ENCODE data around the gene DERL2. TPM values are rescaled to one million over a fixed set of nuclear protein-coding genes. Genes with fewer than 3 reads are reported as not detected.

DERL2 gene
- total and polyA plus RNA-seq, 2 experiments from 2014 or later: 38.6 to 160 TPM

DNA sequence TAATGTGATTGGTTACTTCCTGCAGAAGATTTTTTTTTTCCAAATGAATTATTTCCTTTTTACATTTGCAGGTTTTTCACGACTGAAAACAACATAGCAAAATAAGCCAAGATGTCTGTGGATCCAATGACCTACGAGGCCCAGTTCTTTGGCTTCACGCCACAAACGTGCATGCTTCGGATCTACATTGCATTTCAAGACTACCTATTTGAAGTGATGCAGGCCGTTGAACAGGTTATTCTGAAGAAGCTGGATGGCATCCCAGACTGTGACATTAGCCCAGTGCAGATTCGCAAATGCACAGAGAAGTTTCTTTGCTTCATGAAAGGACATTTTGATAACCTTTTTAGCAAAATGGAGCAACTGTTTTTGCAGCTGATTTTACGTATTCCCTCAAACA, 2.8 kb upstream of the DERL2 start:
- peaks cover 13% of the 10 kb centered on the region; the same call in 1 of the 2 replicates for H3F3A ChIP-seq (ENCODE audit: insufficient read depth)
- no peak overlapping the region for H2AFZ ChIP-seq
- H3K4me1 ChIP-seq (ENCODE audit: insufficient read depth): peaks cover 11% of the 10 kb centered on the region; the same call in 1 of the 2 replicates
- H3K4me3 ChIP-seq: no peak overlapping the region
- in situ Hi-C loops (cut with MboI): no loop called here
- no peak overlapping the region for H3K4me2 ChIP-seq (ENCODE audit: unreplicated experiment)
- H3K79me2 ChIP-seq (ENCODE audit: insufficient read depth): peaks cover 54% of the 10 kb centered on the region
- peaks cover 25% of the 10 kb centered on the region for H3K36me3 ChIP-seq (ENCODE audit: low read depth)
- TF ChIP-seq EZH2 (IDR thresholded peaks at IDR 0.05; ENCODE audit: insufficient read depth, poor library complexity, severe bottlenecking) (no peak), EZH2phosphoT487 (IDR thresholded peaks at IDR 0.05; ENCODE audit: insufficient read depth, low read depth) (no peak)
- no peaks in the 10 kb centered on the region for H3K27me3 ChIP-seq (replicated peaks; ENCODE audit: insufficient read depth)
- no peaks in the 10 kb centered on the region for H3K9me2 ChIP-seq (ENCODE audit: insufficient read depth)
- WGBS, 2 experiments (ENCODE audit: low coverage in 1 of 2, low lambda C conversion rate in 2 of 2, missing lambda C conversion rate in 2 of 2): 76 to 86% methylated on average over 8 of the region's 8 CpGs
- no peak overlapping the region for H3K27ac ChIP-seq
- no peak overlapping the region for H3K9ac ChIP-seq
- no peaks in the 10 kb centered on the region for H3K9me3 ChIP-seq (ENCODE audit: low read depth)
- no peak for DNase-seq
- no peaks in the 10 kb centered on the region for H4K20me1 ChIP-seq (ENCODE audit: insufficient read depth)

DNA sequence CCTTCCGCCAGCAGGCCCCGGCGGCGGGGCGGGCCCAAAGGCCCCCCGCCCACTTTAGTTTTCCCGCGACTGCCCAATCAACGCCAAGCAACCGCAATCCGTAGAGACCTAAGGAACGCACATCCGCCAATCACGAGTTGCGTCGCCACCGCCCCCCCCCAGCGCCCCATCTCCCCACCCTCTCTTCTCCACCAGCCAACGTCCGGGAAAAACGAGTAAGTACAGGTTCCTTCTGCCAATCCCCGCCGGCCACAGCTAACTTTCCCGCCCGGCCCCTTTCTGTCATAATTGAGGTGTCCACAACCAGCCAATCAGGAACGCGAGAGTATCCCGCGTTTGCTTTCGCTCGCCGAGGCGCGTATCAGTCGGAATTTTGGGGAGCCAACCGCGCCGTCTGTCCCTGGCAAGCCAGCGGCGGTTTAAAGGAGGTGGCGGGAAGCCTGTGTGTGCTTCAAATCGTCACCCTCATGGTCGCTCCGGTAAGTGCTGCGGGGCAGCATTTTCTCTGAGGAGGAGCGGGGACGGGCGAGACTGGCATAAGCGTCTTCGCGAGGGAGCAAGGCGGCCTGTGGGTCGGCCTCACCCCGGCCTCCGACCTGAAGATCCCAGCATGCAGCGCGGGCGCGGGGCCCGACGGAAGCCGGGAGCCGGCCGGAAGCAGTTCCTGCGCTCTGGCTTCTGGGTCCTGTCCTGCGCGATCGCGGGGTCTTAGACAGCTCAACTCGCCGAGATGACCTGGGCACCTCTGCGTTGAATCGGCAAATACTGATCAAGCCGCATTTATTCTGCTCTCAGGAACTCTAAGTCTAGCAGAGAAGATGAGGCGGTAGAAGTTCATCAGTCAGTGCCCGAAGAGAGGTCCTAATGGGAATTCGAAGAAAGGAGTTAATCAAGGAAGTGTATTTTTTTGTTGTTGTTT, 487 bp upstream of the DERL2 start, which contains the start of gene MIS12:
TSS of gene MIS12 (plus strand) at position 361 of the 919 bp plus-strand sequence. CDS start 2,297 bp downstream, outside the sequence.
- WGBS, 2 experiments (ENCODE audit: low coverage in 1 of 2, low lambda C conversion rate in 2 of 2, missing lambda C conversion rate in 2 of 2): 1% methylated on average over 63 to 73 of the region's 77 CpGs
- H3K27ac ChIP-seq: peak within 1 kb of the TSS; percentile 98
- peak within 1 kb of the TSS; percentile 94 for H2AFZ ChIP-seq
- H3K36me3 ChIP-seq (ENCODE audit: low read depth): peaks cover 43% of the 10 kb centered on the region
- H3K9me3 ChIP-seq (ENCODE audit: low read depth): no peaks in the 10 kb centered on the region
- H3K4me3 ChIP-seq: peak within 1 kb of the TSS; percentile 99
- H3K9ac ChIP-seq: peak within 1 kb of the TSS; percentile 95
- H3K27me3 ChIP-seq (replicated peaks; ENCODE audit: insufficient read depth): no peaks in the 10 kb centered on the region
- in situ Hi-C loops (cut with MboI): no loop called here
- H3K9me2 ChIP-seq (ENCODE audit: insufficient read depth): no peaks in the 10 kb centered on the region
- no peaks in the 10 kb centered on the region for H4K20me1 ChIP-seq (ENCODE audit: insufficient read depth)
- H3K4me1 ChIP-seq (ENCODE audit: insufficient read depth): peaks cover 11% of the 10 kb centered on the region; the same call in 1 of the 2 replicates
- H3F3A ChIP-seq (ENCODE audit: insufficient read depth): peaks cover 10% of the 10 kb centered on the region; the same call in 1 of the 2 replicates
- TF ChIP-seq EZH2phosphoT487 (IDR thresholded peaks at IDR 0.05; ENCODE audit: insufficient read depth, low read depth) (no peak), EZH2 (IDR thresholded peaks at IDR 0.05; ENCODE audit: insufficient read depth, poor library complexity, severe bottlenecking) (no peak)
- DNase-seq: peak; percentile 100
- H3K79me2 ChIP-seq (ENCODE audit: insufficient read depth): peaks cover 77% of the 10 kb centered on the region
- H3K4me2 ChIP-seq (ENCODE audit: unreplicated experiment): peak within 1 kb of the TSS; percentile 97

DNA sequence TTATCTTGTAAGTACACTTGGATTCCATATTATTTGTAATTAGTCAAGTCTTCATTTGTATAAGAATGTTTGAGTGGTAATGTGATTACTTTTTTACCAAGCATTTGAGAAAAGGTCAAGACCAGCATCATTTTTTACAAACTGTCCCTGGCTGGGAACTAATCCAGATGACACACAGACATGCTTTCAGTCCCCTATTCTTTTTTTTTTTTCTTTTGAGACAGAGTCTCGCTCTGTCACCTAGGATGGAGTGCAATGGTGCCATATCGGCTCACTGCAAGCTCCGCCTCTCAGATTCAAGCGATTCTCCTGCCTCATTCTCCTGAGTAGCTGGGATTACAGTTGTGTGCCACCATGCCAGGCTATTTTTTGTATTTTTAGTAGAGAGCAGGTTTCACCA, 4.5 kb downstream of the DERL2 start:
- TF ChIP-seq EZH2 (IDR thresholded peaks at IDR 0.05; ENCODE audit: insufficient read depth, poor library complexity, severe bottlenecking) (no peak), EZH2phosphoT487 (IDR thresholded peaks at IDR 0.05; ENCODE audit: insufficient read depth, low read depth) (no peak)
- Histone ChIP-seq H3K9ac (no peak overlapping the region), H4K20me1 (ENCODE audit: insufficient read depth) (no peaks in the 10 kb centered on the region), H3K4me2 (ENCODE audit: unreplicated experiment) (no peak overlapping the region), H3K79me2 (ENCODE audit: insufficient read depth) (peaks cover 95% of the 10 kb centered on the region), H3K4me1 (ENCODE audit: insufficient read depth) (peaks cover 11% of the 10 kb centered on the region; the same call in 1 of the 2 replicates), H3K4me3 (no peak overlapping the region), H3F3A (ENCODE audit: insufficient read depth) (no peaks in the 10 kb centered on the region), H3K9me2 (ENCODE audit: insufficient read depth) (no peaks in the 10 kb centered on the region), H3K27ac (no peak overlapping the region), H3K36me3 (ENCODE audit: low read depth) (peaks cover 63% of the 10 kb centered on the region), H3K9me3 (ENCODE audit: low read depth) (no peaks in the 10 kb centered on the region), H3K27me3 (replicated peaks; ENCODE audit: insufficient read depth) (no peaks in the 10 kb centered on the region), H2AFZ (no peak overlapping the region)
- 88 to 92% methylated on average over 4 of the region's 4 CpGs for WGBS, 2 experiments (ENCODE audit: low coverage in 1 of 2, low lambda C conversion rate in 2 of 2, missing lambda C conversion rate in 2 of 2)
- DNase-seq: no peak
- in situ Hi-C loops (cut with MboI): no loop called here

DNA sequence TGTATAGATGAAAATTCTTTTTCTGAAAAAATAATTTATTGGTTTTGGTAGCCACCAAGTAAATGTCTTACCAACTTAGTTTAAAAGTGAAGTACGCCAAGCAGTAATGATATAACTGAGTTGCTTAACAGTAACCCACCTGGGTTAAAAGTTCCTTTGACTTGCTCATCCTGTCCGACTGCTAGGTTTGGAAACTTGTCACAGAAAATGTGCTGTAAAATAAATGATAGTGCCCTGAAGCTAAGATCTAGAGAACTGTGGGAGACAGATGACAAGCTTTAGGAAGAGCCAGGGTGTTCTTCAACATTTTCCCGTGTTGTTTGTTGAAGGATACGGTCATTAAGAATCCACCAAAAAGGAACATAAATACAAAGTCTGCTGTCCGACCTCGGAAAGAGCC, 5.0 kb downstream of the DERL2 start:
- WGBS, 2 experiments (ENCODE audit: low coverage in 1 of 2, low lambda C conversion rate in 2 of 2, missing lambda C conversion rate in 2 of 2): 84 to 85% methylated on average over 6 of the region's 6 CpGs
- Histone ChIP-seq H3K27me3 (replicated peaks; ENCODE audit: insufficient read depth) (no peaks in the 10 kb centered on the region), H3K9ac (no peak overlapping the region), H4K20me1 (ENCODE audit: insufficient read depth) (no peaks in the 10 kb centered on the region), H3K4me2 (ENCODE audit: unreplicated experiment) (no peak overlapping the region), H3K9me2 (ENCODE audit: insufficient read depth) (no peaks in the 10 kb centered on the region), H2AFZ (no peak overlapping the region), H3K79me2 (ENCODE audit: insufficient read depth) (peaks cover 100% of the 10 kb centered on the region), H3K9me3 (ENCODE audit: low read depth) (no peaks in the 10 kb centered on the region), H3K4me3 (no peak overlapping the region), H3F3A (ENCODE audit: insufficient read depth) (no peaks in the 10 kb centered on the region), H3K36me3 (ENCODE audit: low read depth) (peaks cover 67% of the 10 kb centered on the region), H3K4me1 (ENCODE audit: insufficient read depth) (peaks cover 11% of the 10 kb centered on the region; the same call in 1 of the 2 replicates), H3K27ac (no peak overlapping the region)
- TF ChIP-seq EZH2phosphoT487 (IDR thresholded peaks at IDR 0.05; ENCODE audit: insufficient read depth, low read depth) (no peak), EZH2 (IDR thresholded peaks at IDR 0.05; ENCODE audit: insufficient read depth, poor library complexity, severe bottlenecking) (no peak)
- in situ Hi-C loops (cut with MboI): no loop called here
- DNase-seq: no peak
